Activated CD8-positive, alpha-beta memory T cell treated with anti-CD3 and anti-CD28 coated beads for 1 hour (primary cell): ENCODE data around the gene MACROD2.

Source experiments
- DNase-seq, 2 donors: peaks; one replicate each; pipeline ENCODE4 v3.0.0-alpha.2; 2020; ENCODE audit warnings: low read depth in 1 of 2; ENCODE audit errors: extremely low read depth in 1 of 2

The MACROD2 gene

DNA sequence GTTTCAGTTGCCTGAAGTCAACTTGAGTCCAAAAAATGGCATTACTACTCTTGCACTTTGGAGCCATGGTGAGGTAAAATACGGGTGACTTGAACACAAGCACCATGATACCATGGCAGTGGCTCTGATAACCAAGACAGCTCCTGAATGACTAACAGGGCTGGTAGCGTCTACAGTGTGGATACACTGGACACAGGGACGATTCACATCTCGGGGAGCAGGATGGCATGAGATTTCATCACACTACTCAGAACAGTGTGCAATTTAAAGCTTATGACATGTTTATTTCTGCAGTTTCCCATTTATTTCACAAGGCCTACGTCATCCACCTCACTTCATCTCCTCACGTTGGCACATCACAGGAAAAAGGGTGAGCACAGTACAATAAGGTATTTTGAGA, 1627.1 kb downstream of the MACROD2 start:
- no peak for DNase-seq

DNA sequence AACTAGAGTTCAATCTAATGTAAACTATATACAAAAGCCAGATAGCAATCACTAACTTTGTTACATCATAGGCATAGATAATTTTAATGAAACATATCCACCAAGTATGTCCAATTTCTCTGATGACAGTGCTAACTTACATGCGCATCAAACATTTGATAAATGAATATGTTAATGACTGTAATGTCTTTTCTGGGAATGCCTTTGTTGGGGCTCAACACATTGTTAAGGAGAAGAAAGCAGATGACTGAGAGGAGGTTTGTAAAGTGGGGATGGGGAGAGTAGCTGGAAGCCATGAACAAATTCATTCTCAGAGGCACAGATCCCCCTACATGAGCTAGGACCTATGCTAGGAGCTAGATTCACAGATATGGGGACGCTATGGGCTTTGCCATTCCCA, 1627.9 kb downstream of the MACROD2 start:
- DNase-seq, result no peak

DNA sequence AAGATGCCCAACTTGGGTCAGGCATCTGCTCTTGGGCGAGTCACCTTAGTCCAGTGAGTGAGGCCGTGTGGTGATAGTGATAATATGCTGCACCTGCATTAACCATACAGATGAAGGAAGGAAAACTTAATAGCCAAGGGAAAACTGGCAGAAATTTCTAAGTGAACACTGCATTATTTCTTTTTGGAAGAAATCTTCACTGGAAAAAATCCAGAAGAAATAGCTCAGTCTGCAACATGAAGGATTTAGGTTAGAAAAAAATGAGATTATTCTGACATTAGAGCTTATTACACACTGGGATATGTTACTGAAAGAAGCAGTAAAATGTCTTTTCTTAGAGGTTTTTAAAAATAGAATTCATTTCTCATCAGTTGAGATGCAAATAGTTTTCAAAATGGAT, 1630.7 kb downstream of the MACROD2 start:
- no peak for DNase-seq

DNA sequence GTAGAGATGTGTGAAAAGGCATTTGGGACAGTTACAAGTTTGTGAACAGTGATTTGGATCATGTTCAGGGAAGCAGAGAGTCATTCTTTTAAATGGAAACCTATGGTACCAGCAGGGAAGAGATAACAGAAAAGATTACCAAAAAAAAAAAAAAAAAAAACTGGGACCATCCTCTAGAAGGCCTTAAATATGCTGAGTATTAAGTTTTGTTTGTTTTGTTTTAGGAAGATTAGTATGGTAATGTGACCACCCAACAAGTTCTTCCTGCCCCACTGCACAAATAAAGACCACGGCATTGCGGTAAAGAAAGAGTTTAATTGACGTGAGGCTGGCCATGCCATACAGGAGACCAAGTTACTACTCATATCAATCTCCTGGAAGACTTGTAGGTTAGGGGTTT, 1631.8 kb downstream of the MACROD2 start:
- no peak for DNase-seq

DNA sequence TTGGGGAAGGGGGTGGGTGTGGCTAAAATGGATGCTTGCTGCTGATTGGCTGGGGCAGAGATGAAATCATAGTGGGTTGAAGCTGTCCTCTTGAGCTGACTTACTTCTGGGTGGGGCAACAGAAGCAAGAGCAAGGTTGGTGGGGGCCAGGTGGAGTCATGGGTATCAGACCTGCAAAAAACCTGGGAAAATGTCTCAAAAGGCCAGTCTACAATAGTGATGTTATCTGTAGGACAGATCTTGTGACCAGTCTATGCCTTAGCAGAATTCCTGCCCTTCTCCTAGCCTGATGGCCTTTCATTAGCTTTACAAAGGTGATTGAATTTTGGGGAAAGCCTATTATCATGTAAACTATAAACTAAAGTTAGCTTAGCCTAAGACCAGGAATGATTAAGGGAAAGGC, 1632.2 kb downstream of the MACROD2 start:
- DNase-seq, result no peak

DNA sequence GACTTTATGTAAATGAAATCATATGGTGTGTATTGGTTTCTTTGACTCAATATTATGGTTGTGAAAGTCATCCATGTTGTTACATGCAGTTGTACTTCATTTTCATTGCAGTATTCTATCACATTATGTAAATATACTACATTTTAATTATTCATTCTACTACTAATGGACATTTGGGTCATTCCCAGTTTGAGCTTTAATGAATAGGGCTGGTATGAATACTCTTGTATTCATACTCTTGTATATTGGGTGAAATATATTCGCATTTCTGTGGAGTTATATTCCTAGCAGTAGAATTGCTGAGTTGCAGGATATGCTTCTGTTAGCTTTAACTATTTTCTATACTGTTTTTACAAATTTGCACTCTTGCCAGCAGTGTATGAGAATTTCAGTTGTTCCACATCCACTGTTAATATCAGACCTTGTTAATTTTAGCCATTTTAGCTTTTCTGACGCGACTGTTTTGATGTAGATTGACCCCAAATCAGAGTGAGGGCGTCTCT, 1633.6 kb downstream of the MACROD2 start:
- DNase-seq, result no peak

DNA sequence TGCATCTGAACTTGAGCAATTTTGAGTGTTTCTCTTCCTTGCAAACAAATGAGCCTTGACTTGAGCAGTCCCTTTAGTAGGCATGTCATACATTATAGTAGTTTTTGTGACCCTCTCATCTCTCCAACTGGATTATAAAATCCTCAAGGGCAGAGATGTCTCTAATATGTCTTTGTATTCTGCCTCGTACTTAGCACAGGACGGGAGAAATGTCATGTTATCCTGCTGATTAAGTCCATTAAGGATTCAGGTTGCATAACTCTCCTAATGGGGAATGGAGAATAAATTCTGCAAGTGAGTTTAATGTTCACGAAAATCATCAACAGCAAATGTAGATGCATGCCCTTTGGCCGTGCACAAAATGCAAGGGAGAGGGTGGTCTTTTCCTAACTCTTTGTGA, 1635.0 kb downstream of the MACROD2 start:
- no peak for DNase-seq

DNA sequence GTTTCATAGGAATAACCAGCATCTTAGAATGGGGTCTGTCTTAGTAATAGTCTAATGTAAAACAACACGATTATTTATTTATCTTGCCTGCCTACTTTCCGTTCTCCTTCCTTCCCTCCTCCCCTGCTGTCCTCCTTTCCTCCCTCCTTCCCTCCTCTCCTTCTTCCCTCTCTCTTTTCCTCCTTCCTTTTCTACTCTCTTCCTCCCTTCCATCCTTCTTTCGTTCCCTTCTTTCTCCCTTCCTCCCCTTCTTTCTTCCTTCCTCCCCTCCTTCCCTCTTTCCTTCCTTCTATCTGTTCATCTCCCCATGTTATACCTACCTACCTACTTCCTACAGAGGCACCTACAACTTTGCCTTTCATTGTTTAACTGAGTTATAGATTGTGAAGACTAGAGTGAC, 1637.4 kb downstream of the MACROD2 start:
- DNase-seq, result no peak

DNA sequence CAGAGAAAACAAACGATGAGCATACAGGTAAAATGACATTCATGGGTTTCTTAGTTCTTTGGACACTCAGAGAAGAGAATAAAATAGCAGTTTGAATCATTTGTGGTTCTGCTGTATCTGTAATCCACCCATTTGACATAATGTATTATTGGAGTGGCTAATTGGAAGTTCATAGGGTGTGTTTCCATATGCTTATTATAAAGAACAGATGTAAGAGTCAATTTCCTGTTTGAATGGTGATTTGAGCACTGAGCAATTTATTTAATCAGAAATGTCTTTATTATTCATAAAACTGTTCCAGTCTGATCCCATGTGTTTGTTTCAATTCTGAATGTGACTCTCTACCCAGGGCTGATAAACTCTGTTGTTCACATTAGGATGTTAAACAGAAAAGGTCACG, 1638.8 kb downstream of the MACROD2 start:
- DNase-seq, result no peak

DNA sequence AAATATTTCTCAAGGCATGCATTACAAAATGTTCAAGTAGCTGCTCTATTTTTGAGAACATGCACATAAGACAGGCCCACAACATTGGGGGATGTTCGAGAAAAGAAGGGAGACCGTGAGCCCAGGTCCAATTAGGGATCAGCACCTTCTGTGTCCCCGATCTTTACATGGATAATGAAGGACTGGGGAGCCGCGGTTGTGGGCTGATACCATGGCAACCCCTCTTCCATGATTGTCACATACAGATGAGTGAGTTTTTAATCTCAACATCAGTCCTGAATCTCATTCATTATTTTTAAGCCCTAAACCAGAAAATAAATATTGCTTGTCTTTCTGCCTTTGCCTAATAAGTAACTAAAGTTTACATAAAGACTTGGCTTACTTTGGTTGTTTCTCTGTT, 1642.2 kb downstream of the MACROD2 start:
- DNase-seq, result no peak

DNA sequence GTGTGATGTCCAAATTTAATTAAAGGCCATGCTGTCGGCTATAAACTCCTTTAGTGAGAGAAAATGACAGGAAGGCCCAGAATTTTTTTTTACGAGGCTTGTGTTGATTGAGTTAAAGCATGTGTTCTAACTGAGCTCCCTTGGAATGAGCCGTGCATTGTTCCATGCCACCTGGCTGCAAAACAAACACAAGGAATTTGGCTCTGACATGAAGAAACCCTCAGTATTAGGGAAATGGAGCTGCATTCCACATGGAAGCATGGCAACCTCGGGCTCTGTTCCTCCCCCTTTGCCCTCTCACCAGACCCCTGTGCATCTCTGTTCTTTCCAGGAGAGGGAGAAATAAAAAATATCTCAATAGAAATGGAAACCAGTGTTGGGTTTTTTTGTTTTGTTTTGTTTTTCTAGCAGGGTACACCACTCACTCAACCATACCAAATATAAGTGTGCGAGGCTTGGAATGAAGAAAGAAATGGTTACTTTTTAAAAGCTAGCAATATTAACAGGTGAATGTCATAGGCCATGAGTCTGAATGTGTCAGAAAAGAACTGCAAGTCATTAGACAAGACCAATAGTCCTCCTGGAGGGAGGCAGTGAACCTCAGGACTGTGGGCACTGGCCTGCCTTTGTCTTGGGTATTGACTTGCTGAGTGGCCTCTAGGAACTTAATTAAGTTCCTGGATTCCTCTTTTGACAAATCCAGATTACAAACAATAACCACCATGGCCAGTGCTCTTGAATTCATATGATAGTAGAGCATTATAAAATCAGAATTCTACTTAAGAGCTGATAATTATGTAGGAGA, 1642.8 kb downstream of the MACROD2 start:
- no peak for DNase-seq

DNA sequence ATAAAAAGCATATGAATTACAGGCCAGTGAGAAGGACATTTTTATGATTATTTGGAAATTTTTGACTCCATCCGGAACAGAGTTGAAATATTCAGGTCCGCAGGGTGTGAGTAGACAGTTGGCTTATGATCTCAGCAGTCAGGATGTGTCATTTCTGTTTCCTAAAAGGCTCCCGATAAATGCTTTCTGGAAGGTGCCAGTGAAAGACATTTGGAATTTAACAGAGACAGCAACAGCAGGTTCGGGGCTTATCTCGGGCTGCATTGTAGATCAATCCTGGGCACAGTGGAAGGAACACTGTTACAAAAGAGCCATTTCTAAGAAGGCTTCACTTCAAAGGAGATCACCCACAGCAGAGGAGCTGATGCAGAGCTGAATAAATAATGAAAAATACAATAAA, 1643.5 kb downstream of the MACROD2 start:
- no peak for DNase-seq

DNA sequence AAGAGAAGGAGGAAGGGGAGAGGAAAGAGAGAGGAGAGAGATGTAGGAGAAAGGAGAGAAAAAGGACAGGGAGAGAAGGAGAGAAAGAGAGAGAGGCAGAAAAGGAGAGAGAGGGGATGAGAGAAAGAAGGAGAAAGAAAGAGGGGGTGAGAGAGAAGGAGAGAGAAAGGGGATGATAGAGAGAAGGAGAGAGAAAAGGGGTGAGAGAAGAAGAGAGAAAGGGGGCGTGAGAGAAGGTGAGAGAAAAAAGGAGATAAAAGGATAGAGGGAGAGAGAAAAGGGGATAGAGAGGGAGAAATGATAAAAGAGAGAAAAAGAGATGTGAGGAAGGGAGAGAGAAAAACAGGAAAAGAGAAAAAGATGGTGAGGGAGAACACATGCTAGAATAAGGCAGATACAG, 1644.5 kb downstream of the MACROD2 start:
- DNase-seq, result no peak

DNA sequence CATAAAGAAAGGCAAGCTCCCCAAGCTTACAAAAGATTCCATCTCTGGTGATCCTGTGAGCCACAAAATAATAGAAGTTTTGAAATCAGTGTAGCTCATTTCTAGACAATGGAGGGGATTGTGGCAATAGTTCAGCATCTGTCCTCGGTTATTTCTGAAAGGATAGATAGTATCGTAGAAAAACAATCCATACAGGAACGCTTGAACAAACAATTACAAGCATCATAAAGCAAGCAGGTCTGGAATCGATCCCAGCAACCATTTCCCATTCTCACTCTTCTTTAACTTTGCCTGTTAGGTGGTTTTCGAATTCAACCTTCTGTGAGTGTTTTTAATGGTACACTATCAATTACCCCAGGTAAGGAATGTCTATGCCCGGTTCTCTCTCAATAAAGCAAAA, 1646.8 kb downstream of the MACROD2 start:
- DNase-seq, result no peak

DNA sequence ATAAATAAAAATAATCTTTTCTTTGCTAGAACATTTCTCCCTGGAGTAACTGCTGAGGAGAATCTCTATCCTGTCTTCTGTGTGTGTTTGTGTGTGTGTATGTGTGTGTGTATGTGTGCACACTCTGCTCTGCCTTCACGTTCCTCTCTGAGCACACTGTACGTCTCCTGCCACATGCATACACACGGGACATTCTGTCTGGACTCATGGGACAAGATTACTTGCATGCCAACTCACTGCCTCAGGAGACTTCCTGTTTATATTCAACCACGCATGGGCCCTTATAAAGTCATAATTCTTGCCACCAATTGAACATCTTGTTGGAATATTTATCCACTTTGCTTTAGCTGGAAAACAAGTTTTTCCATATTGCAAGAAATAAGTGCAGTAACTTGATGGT, 1647.4 kb downstream of the MACROD2 start:
- DNase-seq, result no peak

DNA sequence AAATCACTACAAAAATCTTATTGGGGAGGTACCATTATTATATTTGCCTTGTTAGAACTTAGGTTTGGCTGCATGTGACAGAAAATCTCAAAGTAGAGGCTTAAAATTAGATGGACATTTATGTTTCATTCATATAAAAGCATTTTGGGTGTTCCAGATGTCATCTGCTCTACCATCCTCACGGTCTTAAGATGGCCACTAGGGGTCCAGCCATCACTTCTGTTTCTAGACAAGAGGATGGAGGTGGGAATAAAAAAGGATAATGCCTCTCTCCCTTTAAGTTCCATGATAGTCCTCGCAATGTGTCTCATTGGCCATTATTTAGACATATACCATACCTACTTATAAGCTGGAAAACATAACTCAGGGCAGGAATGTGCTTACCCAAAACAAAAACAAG, 1648.4 kb downstream of the MACROD2 start:
- DNase-seq, result no peak

DNA sequence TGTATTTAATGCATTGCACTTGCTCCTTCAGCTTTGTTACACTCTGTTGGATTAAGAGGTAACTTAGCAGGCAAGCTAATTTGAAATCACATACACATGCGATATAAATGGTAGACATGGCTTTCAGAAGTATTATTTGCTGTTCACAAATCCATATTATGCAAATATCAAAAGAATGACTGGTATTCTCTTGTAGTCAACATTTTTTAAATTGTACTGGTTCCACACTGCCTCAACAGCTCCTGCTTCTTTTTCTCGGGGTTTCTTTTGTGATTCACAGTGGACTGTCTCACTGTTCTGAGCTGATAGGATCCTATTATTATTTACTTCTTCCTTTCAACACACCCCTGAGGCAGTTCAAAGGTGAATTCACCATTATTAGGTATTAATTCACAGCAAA, 1650.5 kb downstream of the MACROD2 start:
- DNase-seq, result no peak

DNA sequence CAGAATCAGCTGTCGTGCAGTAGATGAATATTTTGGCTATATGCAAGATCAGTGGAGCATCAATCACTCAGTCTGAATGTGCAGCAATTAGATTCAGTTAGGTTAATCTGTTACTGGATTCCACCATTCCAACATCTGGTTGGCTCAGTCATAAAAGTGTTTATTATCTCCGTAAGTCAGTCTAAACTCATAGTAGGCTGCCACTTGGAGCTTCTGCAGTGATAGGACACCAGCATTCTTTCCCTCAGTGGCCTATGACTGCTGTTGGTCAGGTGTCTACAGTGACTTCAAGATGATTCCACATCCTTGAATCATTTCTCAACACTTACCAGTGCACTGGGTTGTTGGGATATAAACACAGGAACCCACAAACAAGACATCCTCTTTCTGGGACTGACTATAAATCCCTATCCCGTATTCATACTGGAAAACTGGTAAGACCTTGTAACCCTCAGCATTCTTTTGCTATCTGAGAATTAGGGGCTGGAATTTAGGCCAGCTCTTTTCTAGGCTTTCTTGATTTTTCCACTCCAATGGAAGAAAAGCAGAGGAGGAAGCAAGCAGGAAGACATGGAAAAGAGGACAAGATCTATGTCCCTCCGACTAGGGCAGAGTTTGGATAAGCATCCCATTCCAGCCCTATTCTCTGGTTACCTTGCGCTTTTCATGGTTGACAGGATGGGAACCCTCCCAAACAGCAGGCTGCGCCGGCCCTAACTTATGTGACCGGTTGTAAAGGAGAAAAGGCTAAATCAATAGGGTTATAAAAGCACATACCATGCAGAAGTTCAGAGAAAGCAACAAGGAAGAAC, 1658.3 kb downstream of the MACROD2 start:
- no peak for DNase-seq

DNA sequence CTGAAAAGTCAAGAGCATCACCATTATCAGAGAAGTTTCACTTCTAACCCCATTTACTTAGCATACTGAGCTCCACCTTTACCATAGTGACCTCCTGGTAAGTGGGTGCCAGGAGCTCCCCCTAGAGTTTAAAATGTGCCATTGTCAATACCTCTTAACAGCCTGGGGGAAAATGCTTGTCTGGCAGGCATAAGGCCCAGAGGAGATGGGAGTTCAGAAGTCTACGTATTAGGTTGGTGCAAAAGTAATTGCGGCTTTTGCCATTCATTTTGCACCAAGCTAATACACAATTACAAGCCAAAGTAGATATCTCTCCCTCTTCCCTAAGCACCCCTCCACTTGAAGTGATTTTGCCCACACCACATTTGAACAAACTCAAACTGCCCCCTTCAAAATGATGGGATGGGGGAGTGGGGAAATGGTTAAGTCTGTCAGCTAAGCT, 1658.9 kb downstream of the MACROD2 start:
- DNase-seq, result no peak

DNA sequence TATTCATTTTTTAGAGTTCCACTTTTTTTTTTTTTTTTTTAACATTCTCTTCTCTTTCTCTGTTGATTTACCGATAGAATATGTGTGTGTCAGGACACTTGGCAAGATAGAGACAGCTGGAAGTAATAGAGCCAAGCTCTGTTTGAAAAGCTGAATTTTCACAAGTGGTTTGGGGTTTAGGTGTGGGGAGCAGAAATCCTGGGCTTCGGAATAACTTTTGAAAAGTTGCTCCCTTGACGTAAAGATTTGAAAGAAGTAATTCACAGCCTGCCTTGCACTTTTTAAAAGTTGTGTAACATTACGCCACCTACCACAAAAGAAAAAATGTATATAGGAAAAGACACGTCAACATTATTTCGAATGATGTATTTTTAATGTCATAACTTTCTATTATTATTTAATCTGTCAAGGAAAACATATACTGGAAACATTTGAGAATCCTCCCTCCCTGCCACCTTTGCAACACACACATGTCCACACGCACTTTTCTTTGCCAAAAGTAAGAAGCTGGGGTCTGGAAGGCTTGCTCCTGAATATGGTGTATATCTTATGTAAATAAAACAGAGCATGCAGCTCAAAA, 1660.1 kb downstream of the MACROD2 start:
- DNase-seq, result no peak

DNA sequence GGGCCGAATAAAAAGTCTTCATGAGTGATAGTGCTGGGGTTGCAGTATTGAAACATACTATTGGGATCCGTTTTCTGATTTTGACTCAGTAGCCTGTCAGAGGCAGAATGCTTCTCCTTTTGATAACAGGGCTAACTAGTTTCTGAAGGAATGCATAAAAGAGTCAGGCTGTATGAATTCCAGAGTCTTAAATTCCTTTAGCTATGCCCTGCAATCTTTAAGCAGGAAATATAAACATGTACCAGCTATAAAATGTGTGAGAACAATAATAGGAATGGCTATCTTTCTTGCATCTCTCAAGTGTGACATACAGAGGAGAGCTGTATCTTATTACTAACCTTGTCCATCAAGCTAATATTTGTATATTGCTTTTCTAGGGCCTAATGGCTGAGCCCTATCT, 1660.8 kb downstream of the MACROD2 start:
- no peak for DNase-seq

DNA sequence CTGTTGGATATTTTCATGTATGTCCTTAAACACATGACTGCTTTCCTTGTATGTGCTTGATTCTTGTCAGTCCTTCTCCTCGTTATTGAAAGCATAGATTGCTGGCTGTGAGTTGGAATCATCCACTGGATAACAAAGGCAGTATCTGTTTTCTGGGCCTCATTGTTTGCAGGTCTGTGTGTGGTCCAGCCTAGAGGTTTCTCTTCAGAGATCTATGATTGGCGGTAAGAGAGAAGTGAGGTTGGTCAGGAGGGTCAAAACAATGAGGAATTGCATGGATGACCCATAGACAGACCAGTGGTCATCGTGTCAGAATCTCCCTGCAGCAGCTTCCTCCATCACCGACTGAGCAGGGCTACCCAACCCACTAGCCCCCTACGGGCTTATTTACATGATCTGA, 1663.0 kb downstream of the MACROD2 start:
- DNase-seq, result no peak
